GM21737 (cell line): ENCODE data around the gene SYT9.
"Not testable (repeated sequence)": the region's sequence is repeated elsewhere in the genome, so short reads cannot be mapped to it uniquely, and the experiment has no call there.

ENCODE experiments used
- ATAC-seq: cut with Tn5 transposase; IDR thresholded peaks from one replicate; pipeline ENCODE4 v1.9.1; 2021; ENCODE audit warnings: mild to moderate bottlenecking, moderate library complexity; ENCODE audit not compliant: unreplicated experiment

Gene SYT9

DNA sequence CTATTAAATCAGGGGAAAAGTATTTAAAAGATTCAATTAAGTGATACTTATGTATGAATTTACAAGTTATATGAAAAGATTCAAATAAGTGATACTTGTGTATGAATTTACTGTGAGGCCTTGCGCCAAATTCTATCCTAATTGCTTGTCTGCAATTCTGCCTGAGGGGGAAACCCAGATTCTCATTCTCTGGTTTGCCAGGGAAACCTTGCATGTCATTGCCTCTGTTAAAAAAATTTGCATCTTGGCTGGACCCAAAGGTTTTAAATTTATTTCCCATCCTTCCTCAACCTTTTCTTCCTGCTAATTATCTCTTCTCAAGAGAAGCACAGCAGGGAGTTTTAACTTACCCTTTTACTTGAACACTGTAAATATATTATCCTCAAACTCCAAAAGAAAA lies 247.4 kb downstream of the SYT9 start:
- no peak for ATAC-seq

DNA sequence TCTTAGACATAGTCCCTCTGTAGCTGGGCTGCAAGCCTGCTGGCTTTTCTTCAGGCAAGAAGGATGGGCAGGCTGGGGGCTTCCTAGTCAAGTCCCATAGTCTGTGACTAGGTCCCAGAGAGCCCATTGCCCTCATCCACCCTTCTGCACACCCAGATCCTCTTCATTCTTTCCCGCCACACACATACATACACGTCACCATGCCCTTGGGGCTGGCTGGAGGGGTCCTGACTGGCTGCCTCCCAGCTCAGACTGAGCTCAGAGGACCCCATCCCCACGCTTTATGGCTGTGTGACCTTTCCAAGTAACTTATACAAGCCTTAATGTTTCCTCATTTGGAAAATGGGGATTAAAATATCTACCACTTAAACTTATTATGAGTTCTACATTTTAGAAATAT lies 248.5 kb downstream of the SYT9 start:
- no peak for ATAC-seq

DNA sequence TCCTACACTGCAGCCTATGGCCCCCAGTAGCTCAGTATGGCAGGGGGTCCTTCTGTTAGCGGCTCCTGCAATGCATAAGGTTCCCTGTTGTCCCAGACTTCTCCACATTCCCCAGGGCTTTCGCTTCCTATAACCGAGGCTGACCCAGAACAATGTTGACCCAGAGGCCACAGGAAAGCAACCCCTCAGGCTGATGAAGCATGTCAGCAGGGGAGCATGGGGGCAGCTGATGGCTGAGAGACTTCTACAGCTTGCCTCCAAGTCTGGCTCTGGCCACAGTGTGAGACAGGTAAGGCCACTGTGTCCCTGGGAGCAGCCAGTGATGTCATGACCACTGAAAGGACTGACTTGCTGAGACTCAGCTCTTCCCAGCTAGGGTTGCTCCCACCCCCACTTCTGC lies 249.5 kb downstream of the SYT9 start:
- no peak for ATAC-seq

DNA sequence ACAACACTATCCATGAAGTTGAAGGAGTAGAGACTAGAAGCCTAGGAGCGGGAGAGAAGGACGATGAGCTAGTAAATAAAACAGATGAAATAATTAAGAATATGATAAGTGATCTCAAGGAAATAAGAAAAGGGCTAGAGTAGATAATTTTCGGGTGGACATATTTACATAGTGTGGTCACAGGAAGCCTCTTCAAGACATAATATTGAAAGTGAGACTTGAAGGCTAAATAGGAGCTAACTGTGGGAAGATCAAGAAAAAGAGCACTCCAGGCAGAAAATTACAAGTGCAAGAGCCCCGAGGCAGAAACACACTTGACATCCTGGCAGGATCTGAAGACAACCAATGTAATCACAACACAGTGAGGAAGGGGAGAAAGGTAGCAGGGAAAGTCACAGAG lies 250.2 kb downstream of the SYT9 start:
- ATAC-seq: no peak

DNA sequence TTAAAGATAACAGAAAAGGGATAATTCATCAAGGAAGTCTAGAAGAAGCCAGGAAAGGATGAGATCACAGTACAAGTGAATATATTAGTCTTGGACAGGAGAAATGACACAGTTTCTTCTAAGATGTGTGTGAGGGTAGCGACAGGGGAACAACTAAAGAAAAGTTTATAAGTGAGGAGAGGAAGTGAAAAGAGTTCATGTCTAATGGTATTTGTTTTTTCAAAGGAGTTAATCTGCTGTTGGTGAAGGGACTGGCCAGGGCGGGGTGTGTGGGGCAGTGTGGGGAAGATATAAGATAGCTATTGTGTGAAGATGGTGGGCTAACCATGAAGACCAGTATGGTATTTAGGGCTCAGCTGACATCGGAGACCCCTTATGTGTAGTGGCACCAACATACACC lies 254.5 kb downstream of the SYT9 start:
- no peak for ATAC-seq

DNA sequence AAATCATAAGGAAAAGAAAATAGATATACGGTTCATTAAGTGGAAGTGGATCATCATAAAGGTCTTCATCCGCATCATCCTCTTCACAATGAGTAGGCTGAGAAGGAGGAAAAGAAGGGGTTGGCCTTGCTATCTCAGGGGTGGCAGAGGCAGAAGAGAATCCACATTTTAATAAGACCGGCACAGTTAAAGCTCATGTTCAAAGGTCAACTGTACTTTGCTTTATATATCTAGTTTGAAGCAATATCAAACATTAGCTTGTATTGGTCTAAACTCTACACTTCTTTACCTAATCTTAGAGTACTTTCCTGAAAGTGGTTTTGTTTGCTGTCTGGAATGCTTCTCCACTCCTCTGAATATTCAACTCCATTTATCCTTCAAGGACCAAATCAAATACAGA lies 256.4 kb downstream of the SYT9 start:
- ATAC-seq: no peak

DNA sequence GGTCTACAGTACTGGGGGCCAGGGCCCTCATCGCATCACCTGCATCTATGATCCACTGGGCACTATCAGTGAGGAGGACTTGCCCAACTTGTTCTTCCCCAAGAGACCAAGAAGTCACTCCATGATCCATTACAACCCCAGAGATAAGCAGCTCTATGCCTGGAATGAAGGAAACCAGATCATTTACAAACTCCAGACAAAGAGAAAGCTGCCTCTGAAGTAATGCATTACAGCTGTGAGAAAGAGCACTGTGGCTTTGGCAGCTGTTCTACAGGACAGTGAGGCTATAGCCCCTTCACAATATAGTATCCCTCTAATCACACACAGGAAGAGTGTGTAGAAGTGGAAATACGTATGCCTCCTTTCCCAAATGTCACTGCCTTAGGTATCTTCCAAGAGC lies 258.3 kb downstream of the SYT9 start:
- ATAC-seq: no peak

DNA sequence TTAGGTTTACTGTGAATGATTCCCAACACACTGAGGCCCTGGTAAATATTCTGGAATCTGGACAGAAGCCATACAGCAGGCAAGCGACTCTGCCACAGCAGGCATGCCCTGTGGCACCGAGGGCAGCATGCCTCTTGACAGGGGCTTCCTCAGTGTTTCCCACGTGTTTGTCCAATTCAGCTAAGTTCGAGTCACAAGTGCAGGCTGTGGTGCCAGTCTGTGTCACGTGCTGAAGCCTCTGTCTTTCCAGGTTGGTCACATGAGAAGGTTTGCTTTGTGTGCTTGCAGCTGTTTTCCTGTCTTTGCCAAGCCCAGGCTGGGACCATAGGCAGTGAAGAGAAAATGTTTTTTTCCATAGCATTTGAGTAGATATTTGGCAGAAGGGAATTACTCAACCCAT lies 259.7 kb downstream of the SYT9 start:
- no peak for ATAC-seq

DNA sequence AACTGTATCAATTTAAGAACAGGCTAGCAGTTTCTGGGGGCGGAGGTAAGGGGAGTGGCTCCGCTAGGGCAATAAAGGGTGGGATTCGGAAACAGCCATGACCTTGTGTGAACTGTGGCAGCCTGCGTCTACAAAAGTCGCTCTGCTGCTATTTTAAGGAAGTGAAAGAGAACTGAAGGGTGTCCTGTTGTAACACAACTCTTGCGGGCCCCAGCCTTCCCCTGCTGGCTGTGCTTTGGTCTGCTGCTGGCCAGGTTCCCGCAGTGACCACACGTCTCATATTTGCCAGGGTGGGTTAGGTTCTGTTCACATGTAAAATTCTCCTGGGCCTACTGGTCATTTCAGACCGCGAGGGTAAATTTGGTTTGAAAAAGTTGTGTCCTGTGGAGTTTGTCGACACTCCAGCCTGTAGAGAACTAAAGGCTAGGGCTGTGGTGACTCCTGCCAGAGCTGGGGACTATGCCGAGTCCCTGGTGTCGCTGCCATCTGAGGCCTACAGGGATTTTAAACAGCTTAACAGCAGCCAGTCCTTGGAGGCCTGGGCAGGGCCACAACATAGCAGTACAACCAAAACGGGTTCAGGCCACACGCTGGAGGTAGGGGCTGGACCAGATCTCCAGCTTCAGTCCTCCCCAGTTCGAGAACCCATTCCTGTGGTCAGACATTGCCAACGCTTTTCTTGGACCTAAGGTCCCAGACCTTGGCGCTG lies 261.0 kb downstream of the SYT9 start:
- ATAC-seq: peak; percentile 57

DNA sequence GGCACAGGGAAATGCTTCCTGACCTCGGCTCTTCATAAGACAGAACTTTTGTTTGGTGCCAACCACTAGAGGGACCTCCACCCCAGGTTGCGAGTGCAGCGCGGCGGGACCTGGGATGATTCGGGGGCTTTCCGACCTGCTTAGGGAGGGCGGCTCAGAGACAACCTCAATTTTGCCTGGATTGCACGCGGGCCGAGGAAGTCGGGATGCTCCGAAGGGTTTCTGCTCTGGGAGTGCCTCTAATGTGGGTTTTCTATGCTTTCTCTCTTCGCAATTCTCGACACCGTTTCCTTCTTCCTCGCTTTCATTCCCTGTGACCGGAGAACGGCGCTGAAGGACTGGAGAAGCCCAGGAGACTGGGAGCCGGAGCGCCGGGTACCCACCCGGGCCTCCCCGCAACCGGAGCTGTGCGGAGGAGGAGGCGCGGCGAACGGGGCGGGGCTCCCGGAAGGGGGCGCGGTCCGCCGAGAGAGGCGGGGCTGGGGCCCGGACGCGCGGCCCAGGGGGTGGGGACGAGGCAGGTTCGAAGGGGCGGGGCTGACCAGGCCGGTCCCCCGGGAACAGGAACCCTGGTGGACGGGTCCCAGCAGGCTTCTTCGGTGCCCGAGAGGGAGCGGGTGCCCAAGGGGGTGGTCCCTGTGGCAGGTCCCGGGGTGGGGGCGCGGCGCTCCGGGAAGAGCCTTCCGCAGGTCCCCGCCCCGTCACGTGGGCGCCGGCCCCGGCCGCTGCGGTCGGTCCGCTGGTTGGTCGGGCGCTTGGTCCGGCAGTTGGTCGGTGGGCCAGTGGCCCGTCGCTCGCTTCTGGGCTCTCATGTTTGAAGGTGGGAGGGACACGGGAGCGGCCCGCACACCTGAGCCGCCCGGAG lies 261.8 kb downstream of the SYT9 start, which contains the start of gene PPFIBP2:
TSS of gene PPFIBP2 (plus strand) at position 766 of the 865 bp plus-strand sequence. CDS start 35,477 bp downstream, outside the sequence.
- ATAC-seq: peak; percentile 67

DNA sequence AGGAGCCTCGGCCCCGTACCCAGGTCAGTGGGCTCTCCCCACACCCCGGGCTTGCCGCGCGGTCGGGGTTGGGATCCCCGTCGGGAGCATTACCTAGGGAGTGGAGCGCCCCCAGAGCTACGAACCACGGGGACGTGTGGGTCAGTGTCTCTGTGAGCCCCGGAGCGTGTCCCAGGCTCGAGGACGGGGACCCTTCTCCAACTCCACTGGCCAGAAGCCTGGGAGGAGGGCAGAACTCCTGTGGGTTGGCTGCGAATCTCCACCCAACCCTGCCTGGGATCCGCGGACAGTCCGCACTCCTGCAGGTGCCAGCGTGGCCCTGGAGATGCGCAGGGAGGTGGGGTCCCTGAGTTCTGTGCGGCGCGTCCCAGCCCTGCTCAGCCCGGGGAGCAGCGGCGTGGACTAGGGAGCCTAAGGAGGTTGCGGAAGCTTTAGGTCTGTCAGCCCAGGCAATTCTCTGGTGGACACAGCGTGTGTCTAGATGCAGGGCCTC lies 262.4 kb downstream of the SYT9 start:
- no peak for ATAC-seq

DNA sequence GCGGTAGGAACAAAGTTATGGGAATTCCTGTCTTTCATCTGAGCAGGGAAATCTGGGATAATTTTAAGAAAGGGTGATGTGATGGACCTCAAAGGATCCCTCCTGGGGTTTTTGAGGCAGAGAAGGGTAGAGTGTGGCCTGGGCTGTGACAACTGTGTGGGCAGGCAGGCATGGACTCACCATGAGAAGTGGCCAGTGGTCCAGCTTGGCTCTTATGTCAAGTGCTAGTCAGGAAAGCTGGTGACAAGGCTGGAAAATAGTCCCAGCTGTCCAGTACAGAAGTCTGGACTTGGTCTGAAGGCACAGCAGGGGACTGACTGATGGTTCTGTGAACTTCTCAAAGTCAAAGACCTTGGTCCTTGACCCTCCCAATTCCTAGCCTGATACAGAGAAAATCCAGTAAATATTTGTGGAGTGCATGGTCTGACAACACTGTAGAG lies 263.8 kb downstream of the SYT9 start:
- ATAC-seq: no peak

DNA sequence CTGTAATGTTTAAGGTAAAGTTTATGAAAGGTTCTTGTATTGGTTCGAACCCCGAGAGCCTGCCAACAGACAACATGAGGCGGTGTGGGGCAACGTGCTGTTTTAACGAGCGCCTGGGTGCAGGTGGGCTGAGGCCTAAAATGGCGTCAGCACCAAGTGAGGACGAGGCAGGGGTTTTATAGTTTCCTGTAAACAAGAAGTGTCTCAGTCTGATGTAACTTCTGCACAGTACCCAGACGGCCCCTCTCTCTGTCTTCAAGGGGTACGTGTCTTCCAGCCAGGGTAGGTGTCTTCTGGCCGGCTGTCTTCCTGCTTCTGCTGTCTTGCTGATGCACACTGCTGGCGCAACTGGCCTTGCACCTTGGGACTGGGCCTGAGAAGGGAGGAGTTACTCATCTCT lies 264.8 kb downstream of the SYT9 start:
- no peak for ATAC-seq

DNA sequence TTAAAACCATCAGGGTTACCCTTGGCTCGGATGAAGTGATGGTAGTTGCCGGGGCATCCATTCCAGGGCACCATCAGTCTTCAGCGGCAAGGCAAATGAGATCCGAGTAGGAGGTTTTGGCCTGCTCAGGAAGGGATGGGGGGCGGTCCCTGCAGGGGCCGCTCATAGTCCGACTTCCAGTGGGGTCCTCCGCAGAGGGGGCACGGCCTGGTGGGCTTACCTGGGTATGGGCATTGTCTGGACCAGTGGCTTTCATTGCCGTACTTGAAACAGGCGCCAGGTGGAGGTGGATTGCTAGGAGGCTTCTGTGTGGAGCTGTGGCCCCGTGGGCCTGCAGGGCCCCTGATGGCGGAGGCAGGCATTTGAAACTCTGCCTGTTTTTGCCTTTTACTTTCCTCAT lies 266.0 kb downstream of the SYT9 start:
- ATAC-seq: not testable (repeated sequence)
